ENCODE data around the gene DISC1. TPM values are rescaled to one million over a fixed set of nuclear protein-coding genes. Genes with fewer than 3 reads are reported as not detected.
A peak's percentile ranks its signal among the peaks of the same experiment; 100 is the strongest.

DISC1 gene
- total RNA-seq, 2 donors from 2014 or later = 3.1 to 12.4 TPM

- ATAC-seq = no peak
- H3K9me3 Mint-ChIP-seq = no peaks in the 10 kb centered on the region
- H3K36me3 Mint-ChIP-seq = no peaks in the 10 kb centered on the region
- no peak for DNase-seq (ENCODE audit: low spot score in 2 of 2)
- no peak overlapping the region for H3K27ac Mint-ChIP-seq
Observed at GRCh38 chr1:231867607-231868006, 241.0 kb downstream of the DISC1 start.

DNA sequence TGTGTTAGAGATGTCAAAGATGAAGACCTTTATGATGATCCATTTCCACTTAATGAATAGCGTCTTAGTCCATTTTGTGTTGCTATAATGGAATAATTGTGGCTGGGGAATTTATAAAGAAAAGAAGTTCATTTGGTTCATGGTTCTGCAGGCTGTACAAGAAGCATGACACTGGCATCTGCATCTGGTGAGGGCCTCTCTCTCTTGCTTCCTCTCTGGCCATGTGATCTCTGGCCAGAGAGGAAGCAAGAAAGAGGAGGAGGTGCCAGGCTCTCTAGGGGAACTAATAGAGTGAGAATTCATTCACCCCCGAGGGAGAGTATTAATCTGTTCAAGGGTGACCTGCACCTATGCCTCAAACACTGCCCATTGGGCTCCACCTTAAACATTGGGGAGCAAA lies 242.8 kb downstream of the DISC1 start:
- DNase-seq (ENCODE audit: low spot score in 2 of 2) (no peak), ATAC-seq (no peak)
- no peak overlapping the region for H3K27ac Mint-ChIP-seq
- no peaks in the 10 kb centered on the region for H3K9me3 Mint-ChIP-seq
- no peaks in the 10 kb centered on the region for H3K36me3 Mint-ChIP-seq

DNA sequence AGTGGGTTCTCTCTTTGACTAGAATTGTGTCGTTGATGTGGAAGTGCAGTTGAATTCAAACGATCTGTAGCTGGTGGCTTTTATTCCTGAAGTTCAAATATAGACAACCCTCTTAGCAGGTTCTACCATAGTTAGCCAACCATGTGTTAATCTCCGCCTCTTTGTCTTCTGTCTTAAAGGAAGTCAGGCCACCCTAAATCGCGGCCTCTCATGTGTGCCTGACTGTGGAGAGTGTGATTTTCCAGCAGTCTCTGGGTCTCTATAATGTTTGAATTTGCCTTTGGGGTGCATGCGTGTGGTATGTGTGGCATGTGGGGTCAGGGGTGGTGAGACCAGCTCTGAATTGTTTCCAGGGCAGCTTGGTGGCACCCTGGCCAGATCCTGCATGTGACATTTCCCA lies 244.9 kb downstream of the DISC1 start:
- H3K27ac Mint-ChIP-seq = no peak overlapping the region
- no peak for DNase-seq (ENCODE audit: low spot score in 2 of 2)

GRCh38 chr1:231871878-231872277 lies 245.3 kb downstream of the DISC1 start:
- H3K36me3 Mint-ChIP-seq = peaks cover 15 to 16% of the 10 kb centered on the region in 2 donors
- DNase-seq (ENCODE audit: low spot score in 2 of 2) = no peak
- peaks cover 4 to 8% of the 10 kb centered on the region in 2 donors for H3K9me3 Mint-ChIP-seq
- no peak for ATAC-seq
- H3K27ac Mint-ChIP-seq = no peak overlapping the region

More for the DNA sequence above, 244.9 kb downstream of the DISC1 start:
- Mint-ChIP-seq H3K36me3 (peaks cover 12 to 13% of the 10 kb centered on the region in 2 donors), H3K9me3 (peaks cover 4 to 6% of the 10 kb centered on the region in 2 donors)
- ATAC-seq = no peak

DNA sequence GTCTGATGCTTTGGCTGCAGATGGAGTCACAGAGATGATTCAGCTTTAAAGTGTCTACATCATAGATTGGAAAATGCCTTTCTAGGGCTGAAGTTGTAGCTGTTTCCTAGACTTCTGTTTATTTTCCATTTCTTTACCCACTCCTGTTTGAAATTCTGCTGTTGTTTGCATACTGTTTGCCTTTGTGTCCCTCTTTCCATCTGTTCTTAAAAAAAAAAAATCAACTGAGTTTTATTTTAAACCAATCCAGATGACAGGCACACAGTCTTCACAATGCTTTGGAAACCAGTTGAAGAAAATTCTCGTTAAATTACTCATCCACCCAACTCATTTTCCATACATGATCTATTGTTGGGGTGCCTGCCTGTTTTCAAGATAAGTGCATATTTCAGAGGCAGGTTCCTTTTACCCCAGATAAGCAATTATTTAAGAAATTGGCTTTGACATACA lies 245.9 kb downstream of the DISC1 start:
- Mint-ChIP-seq H3K36me3 (peaks cover 15 to 16% of the 10 kb centered on the region in 2 donors), H3K27ac (no peak overlapping the region), H3K9me3 (peaks cover 4 to 8% of the 10 kb centered on the region in 2 donors)
- no peak for DNase-seq (ENCODE audit: low spot score in 2 of 2)
- ATAC-seq = peak in 1 of 2 donors; percentile 32

GRCh38 chr1:231878737-231879136 lies 252.1 kb downstream of the DISC1 start:
- Mint-ChIP-seq H3K36me3 (peaks cover 15 to 16% of the 10 kb centered on the region in 2 donors), H3K27ac (no peak overlapping the region), H3K9me3 (peaks cover 4 to 8% of the 10 kb centered on the region in 2 donors)
- DNase-seq (ENCODE audit: low spot score in 2 of 2) (no peak), ATAC-seq (no peak)

DNA sequence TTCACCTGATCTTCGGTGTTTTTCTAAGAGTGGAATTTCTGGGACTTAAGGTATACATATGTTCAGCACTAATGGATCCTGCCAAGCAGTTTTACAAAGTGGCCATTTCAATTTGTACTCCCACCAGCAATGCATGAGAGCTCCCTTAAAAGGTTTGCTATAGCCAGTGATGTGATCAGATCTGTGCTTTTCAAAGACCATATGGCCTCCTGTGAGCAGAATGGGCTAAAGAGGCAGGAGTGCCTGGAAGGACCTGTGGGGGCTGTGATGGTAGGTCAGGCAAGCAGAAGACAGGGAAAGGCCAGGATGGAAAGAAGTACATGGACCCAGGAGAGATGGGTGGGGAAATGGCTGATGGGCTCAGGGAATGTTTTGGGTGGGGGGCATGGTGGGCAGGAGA lies 252.7 kb downstream of the DISC1 start:
- no peak overlapping the region for H3K27ac Mint-ChIP-seq

DNA sequence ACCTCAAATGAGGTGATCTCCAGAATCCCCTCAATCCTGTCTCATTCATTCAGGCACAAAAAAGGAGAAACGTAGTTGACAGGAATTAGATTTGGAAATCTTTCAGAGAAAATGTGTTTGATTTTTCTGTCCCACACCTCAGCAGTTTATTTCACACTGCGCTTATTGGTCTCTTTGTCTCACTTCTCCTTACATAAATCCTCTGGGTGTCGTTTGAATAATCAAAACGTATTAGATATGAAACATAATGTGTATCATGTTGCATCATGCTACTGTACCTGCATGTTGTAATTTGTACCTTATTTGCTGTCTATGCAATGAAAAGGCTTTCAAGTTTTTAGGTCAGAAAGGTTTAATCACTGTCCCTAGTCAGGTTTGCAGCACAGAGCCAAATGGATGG lies 255.7 kb downstream of the DISC1 start:
- Mint-ChIP-seq H3K36me3 (no peaks in the 10 kb centered on the region), H3K27ac (no peak overlapping the region), H3K9me3 (no peaks in the 10 kb centered on the region)
- no peak for DNase-seq (ENCODE audit: low spot score in 2 of 2)
- ATAC-seq = no peak

More for the DNA sequence above, 252.7 kb downstream of the DISC1 start:
- ATAC-seq (no peak), DNase-seq (ENCODE audit: low spot score in 2 of 2) (no peak)
- Mint-ChIP-seq H3K36me3 (peaks cover 15 to 16% of the 10 kb centered on the region in 2 donors), H3K9me3 (peaks cover 4 to 8% of the 10 kb centered on the region in 2 donors)

DNA sequence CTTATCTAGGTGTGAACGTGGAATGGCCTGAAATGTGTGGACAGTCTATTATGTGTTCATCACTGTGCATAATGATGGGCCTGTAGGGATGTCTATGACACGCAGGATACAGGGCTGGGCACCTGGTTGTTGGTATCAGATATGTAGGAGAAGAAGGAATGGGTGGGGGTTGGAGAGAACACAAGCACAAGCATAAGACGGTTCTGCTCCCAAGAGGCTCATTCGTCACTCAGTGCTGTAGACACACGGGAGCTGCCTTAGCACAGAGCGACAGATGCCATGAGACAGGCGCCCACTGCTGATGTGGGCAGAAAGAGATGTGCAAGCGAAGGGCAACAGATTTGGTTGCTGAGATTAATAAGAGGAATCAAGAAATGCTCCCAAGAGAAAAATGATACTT lies 256.2 kb downstream of the DISC1 start:
- DNase-seq (ENCODE audit: low spot score in 2 of 2) = no peak

DNA sequence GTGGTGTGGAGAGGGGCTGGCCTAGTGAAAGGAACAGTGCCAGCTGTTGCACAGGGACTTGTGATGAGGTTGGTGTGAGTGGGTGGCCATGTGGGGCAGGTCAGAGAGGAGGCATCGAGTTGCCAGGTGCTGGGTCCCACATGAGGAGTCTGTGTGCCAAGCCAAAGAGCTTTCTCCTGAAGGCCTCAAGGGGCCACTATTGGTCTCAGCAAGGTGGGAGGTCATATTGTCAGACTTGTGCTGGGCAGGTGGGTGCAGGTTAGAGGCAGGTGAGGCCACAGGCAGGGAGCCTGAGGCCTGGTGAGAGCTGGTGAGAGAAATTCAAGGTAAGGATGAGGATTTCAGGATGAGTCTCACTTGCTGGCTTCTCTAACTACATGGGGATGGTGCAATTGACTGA lies 256.8 kb downstream of the DISC1 start:
- no peak for ATAC-seq
- Mint-ChIP-seq H3K9me3 (no peaks in the 10 kb centered on the region), H3K27ac (no peak overlapping the region)

More for the DNA sequence above, 256.2 kb downstream of the DISC1 start:
- Mint-ChIP-seq H3K9me3 (no peaks in the 10 kb centered on the region), H3K36me3 (no peaks in the 10 kb centered on the region), H3K27ac (no peak overlapping the region)
- ATAC-seq = no peak

GRCh38 chr1:231885209-231885854 lies 258.7 kb downstream of the DISC1 start:
- no peaks in the 10 kb centered on the region for H3K9me3 Mint-ChIP-seq
- no peak for DNase-seq (ENCODE audit: low spot score in 2 of 2)
- no peaks in the 10 kb centered on the region for H3K36me3 Mint-ChIP-seq
- no peak for ATAC-seq
- no peak overlapping the region for H3K27ac Mint-ChIP-seq

More for the DNA sequence above, 256.8 kb downstream of the DISC1 start:
- no peak for DNase-seq (ENCODE audit: low spot score in 2 of 2)
- H3K36me3 Mint-ChIP-seq = no peaks in the 10 kb centered on the region

DNA sequence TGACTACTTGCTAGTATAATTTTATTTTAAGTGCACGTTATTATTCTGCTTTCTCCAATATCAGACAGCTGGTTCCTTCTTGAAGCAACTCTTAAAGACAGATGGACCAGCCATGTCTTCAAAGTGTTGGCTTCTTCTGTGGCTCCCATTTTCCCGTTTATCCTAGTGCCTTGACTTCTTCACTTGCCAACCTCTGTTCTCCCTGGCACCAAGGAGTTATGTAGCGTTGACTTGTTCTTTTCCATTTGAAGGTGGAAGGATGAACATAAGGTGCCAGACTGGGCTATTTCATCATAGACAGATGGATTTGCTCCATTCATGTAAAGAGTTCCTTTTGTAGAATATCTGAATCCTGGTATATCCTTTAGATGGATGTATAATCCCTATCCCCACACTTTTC lies 260.6 kb downstream of the DISC1 start:
- Mint-ChIP-seq H3K36me3 (no peaks in the 10 kb centered on the region), H3K27ac (no peak overlapping the region), H3K9me3 (no peaks in the 10 kb centered on the region)
- DNase-seq (ENCODE audit: low spot score in 2 of 2) (no peak), ATAC-seq (no peak)

- no peak for ATAC-seq
- no peak for DNase-seq (ENCODE audit: low spot score in 2 of 2)
- H3K27ac Mint-ChIP-seq = no peak overlapping the region
- H3K36me3 Mint-ChIP-seq = no peaks in the 10 kb centered on the region
- H3K9me3 Mint-ChIP-seq = no peaks in the 10 kb centered on the region
Observed at GRCh38 chr1:231887866-231888265, 261.3 kb downstream of the DISC1 start.

DNA sequence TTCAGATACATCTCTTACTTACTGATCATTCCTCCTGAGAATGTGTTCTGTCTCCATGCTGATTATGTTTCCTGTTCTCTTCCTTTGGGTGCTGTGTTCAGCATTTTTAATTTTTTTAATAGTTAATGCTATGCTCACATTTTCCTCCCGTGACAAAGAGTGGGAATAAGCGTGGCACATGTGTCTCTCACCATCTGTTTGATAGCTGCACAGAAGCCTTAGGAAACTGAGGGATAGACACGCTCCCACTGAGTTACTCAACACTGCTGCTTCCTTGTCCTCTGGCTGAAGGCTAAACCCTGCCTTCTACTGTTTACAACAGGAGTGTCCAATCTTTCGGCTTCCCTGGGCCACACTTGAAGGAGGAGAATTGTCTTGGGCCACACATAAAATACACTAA lies 264.2 kb downstream of the DISC1 start:
- Mint-ChIP-seq H3K27ac (peak overlapping the region in 1 of 2 donors; percentile 15), H3K36me3 (no peaks in the 10 kb centered on the region), H3K9me3 (no peaks in the 10 kb centered on the region)
- ATAC-seq = no peak
- no peak for DNase-seq (ENCODE audit: low spot score in 2 of 2)

DNA sequence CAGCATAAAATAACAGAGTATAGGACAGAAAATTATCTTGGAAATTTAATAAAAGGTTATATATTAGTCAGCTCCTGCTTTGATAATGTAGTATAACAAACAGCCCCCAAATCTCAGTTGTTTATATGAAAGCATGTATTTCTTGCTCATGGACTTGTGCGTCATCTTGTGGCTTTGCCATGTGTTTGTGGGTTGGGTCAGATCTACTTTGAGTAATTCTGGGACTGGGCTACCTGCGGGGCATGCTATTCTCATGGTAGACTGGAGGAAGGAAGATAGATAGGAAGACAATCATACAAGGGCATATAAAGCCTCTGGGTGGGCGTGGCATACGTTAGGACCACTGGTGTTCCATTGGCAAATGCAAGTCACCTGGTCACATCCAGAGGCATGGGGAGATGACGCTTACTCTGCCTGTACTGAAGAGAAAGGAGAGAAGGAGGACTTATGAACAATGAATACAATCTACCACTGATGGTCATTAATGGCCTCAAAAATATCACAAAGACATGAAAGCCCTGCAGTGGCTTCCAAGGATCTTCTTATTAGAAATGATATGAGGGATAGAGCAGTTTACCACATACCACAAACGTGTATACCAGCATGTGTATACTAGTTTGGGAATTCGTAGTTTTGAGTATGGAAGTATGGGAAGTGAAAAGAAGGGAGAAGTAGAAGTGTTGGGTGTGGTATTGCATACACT lies 267.0 kb downstream of the DISC1 start:
- no peaks in the 10 kb centered on the region for H3K9me3 Mint-ChIP-seq
- no peak for DNase-seq (ENCODE audit: low spot score in 2 of 2)

DNA sequence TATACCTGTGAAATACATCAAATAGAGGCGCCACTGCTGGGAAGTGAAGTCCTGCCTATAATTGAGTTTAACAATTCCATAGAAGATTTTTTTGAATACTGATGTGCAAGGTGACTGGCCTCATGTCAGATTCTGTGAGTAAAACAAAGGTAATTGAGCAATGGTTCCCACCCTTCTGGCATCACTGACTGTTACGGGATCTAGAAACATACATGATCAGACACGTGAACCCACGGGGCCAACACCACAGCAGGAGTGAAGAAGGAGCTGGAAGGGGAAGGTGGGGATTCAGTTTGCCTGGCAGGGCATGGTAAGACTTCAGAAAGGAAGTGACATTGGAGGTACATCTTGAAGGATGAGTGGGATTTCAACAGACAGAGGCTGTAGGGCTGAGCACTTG lies 270.2 kb downstream of the DISC1 start:
- H3K9me3 Mint-ChIP-seq = no peaks in the 10 kb centered on the region
- no peak overlapping the region for H3K27ac Mint-ChIP-seq
- ATAC-seq (no peak), DNase-seq (ENCODE audit: low spot score in 2 of 2) (no peak)
- no peaks in the 10 kb centered on the region for H3K36me3 Mint-ChIP-seq

More for the DNA sequence above, 267.0 kb downstream of the DISC1 start:
- no peaks in the 10 kb centered on the region for H3K36me3 Mint-ChIP-seq
- H3K27ac Mint-ChIP-seq = no peak overlapping the region
- ATAC-seq = no peak

DNA sequence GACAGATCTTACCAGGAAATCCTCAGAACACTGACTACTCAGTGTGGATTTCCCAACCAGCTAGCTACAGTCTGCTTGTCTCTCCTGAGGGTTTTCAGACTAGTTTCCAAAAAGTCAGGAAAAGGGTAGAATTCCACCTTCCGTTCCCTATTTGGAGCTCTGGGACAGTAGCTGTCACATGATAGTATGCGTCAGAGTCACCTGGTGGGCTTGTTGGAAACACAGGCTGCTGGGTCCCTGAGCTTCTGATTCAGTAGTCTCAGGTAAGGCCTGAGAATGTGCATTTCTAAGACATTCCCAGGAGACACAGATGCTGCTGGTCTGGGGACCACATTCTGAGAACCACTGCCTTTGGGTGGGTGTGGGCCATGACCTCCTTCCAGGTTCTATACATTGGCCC lies 272.5 kb downstream of the DISC1 start:
- Mint-ChIP-seq H3K9me3 (peaks cover 0 to 1% of the 10 kb centered on the region in 2 donors), H3K27ac (no peak overlapping the region), H3K36me3 (no peaks in the 10 kb centered on the region)
- DNase-seq (ENCODE audit: low spot score in 2 of 2) (no peak), ATAC-seq (no peak)

All from activated naive CD4-positive, alpha-beta T cell treated with anti-CD3 and anti-CD28 coated beads, Interleukin-2, amount 50 U/mL, for 72 hours (primary cell).